NCI-H1417 (cell line): ENCODE measurements around the gene CREBRF.

Experiments used
- DNase-seq, 3 experiments: peaks; one replicate each; lab custom pipeline; 2025; lab: John Stamatoyannopoulos, UW

The CREBRF gene

GRCh38 chr5:173158366-173158765, 102.2 kb downstream of the CREBRF start:
- no peak for DNase-seq

GRCh38 chr5:173159256-173159655, 103.1 kb downstream of the CREBRF start:
- DNase-seq = no peak

GRCh38 chr5:173161148-173161547, 105.0 kb downstream of the CREBRF start:
- DNase-seq = no peak

- DNase-seq = no peak
Observed at GRCh38 chr5:173163219-173163618, 107.1 kb downstream of the CREBRF start.

GRCh38 chr5:173165177-173166016, 109.2 kb downstream of the CREBRF start:
- DNase-seq = no peak

DNA sequence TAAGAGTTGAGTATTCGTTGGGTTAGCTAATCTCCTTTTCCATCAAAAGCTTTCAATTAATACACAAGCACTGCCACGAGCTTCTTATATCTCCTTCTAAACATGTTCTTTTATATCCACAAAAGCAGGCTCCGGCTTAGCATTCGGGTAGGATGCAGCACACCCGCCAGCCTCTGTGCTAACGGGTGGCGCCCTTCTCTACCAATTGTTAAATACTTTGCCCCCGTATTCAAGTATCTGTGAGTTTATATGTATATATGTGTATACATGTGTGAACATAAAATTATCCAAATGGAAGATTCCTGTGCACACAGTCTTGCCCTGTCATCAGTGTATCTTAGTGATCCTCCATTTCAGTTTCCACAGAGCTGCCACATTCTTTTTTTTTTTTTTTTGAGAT, 116.0 kb downstream of the CREBRF start:
- no peak for DNase-seq

DNA sequence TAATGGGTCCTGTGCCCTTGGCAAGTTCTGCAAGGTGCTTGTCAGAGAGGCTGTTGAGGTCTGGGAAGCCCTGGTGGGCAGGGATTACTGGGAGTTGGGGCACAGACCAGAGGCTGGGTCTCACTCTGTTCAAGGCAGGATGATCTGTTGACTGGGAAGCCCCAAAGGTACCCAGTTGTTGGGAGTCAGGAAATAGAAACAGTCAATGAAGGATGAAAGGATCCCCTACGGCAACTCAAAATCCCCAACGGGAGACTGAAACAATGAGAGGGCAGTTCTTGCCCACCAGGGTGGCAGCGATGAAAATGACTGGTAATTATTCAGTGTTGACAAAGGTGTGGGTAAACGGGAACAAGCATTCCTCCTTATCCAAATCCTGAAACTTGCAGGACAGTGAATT, 119.4 kb downstream of the CREBRF start:
- DNase-seq = peak in 2 of 3 experiments; percentile 2 to 53

DNA sequence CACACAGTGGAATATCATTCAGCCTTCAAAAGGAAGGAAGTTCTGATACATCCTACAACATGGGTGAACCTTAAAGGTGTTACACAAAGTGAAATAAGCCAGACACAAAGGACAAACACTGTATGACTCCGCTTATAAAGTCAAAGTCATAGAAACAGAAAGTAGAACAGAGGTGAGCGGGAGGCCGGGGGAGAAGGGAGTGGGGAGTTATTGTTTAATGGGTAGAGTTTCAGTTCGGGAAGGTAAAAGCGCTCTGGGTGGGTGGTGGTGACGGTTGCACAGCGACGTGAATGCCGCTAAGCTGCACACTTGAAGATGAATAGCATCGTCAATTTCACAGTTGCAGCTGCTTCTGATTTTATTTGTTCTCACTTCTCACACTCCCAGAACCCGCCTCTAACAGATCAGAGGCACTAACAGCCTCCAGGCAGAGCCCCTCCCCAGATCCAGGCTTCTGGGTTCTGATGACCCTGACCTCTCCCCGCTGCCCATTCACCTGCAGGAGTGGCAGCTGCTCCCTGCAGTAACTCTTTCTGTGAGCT, 122.3 kb downstream of the CREBRF start:
- peak in 2 of 3 experiments; percentile 12 to 69 for DNase-seq

GRCh38 chr5:173180331-173180730, 124.2 kb downstream of the CREBRF start:
- DNase-seq = no peak

DNA sequence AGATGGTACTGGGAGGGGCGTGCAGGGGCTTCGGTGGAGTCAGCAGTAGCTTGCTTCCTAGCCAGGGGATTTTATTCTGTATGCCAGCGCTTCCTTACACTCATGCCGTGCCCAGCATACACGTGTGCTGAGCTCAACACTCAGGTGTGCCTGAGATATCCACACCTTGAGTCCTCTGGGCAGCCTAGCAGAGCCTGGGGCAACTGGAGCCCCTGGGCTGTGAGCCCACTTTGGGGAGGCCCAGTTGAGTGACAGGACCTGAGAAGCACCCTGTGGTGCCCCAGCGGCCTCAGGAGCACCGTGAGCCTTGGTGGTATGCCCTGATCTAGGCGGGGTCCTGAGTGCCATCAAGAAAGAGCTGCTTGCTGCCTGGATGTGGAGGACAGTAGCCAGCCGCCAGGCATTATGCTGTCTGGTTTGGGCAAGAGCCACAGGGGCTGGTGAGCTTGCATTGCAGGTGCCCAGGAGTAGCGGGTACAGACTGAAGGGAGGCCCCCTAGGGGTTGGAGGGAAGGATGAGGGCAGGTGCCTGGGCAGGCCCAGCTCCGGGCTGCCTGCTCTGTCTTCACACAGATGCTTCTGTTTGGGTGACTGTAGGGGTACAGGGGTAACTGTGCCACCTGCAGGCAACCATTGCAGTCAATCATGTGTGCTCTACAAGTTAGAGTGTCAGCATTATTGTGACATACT, 131.0 kb downstream of the CREBRF start:
- peak in 1 of 3 experiments; percentile 1 for DNase-seq

GRCh38 chr5:173188280-173188679, 132.1 kb downstream of the CREBRF start:
- DNase-seq = no peak
